Activated T-cell treated with anti-CD3 and anti-CD28 coated beads, Interleukin-2, amount 50 U/mL, for 24 hours (primary cell): ENCODE data around the gene SIDT2.

Source experiments
- DNase-seq: peaks from one replicate; pipeline ENCODE4 v3.0.0-alpha.2; 2020
- H3K27ac Mint-ChIP-seq: 2 replicates; pipeline ENCODE4 v1.8.0; 2020; ENCODE audit warnings: mild to moderate bottlenecking, mixed read lengths
- H3K27me3 Mint-ChIP-seq: 2 replicates; pipeline ENCODE4 v1.8.0; 2020; ENCODE audit warnings: mixed read lengths
- H3K36me3 Mint-ChIP-seq: 2 replicates; pipeline ENCODE4 v1.8.0; 2020; ENCODE audit warnings: low read depth, mixed read lengths
- H3K4me1 Mint-ChIP-seq: 2 replicates; pipeline ENCODE4 v1.8.0; 2020; ENCODE audit warnings: low read depth, mixed read lengths
- H3K4me3 Mint-ChIP-seq: 2 replicates; pipeline ENCODE4 v1.8.0; 2020; ENCODE audit warnings: mild to moderate bottlenecking, moderate library complexity, mixed read lengths
- H3K9me3 Mint-ChIP-seq: 2 replicates; pipeline ENCODE4 v1.8.0; 2020; ENCODE audit warnings: mixed read lengths

SIDT2 gene

GRCh38 chr11:117191680-117192400 lies 13.3 kb downstream of the SIDT2 start:
- Mint-ChIP-seq H3K27me3 (no peaks in the 10 kb centered on the region), H3K27ac (no peak overlapping the region), H3K4me3 (no peak overlapping the region), H3K36me3 (peaks cover 44% of the 10 kb centered on the region), H3K9me3 (no peaks in the 10 kb centered on the region), H3K4me1 (no peaks in the 10 kb centered on the region)
- DNase-seq = no peak

GRCh38 chr11:117192401-117192875 lies 13.9 kb downstream of the SIDT2 start:
- DNase-seq = no peak
- Mint-ChIP-seq H3K27me3 (no peaks in the 10 kb centered on the region), H3K9me3 (no peaks in the 10 kb centered on the region), H3K36me3 (peaks cover 41% of the 10 kb centered on the region), H3K4me3 (no peak overlapping the region), H3K4me1 (no peaks in the 10 kb centered on the region), H3K27ac (no peak overlapping the region)

- no peaks in the 10 kb centered on the region for H3K9me3 Mint-ChIP-seq
- H3K4me3 Mint-ChIP-seq = no peak overlapping the region
- H3K4me1 Mint-ChIP-seq = no peaks in the 10 kb centered on the region
- H3K27me3 Mint-ChIP-seq = no peaks in the 10 kb centered on the region
- peaks cover 37% of the 10 kb centered on the region for H3K36me3 Mint-ChIP-seq
- H3K27ac Mint-ChIP-seq = peak overlapping the region; percentile 16
- DNase-seq = no peak
These were observed 14.8 kb downstream of the SIDT2 start for GRCh38 chr11:117193130-117194020.

- H3K4me3 Mint-ChIP-seq = no peak overlapping the region
- H3K4me1 Mint-ChIP-seq = no peaks in the 10 kb centered on the region
- DNase-seq = no peak
- peaks cover 28% of the 10 kb centered on the region for H3K36me3 Mint-ChIP-seq
- H3K9me3 Mint-ChIP-seq = no peaks in the 10 kb centered on the region
- no peaks in the 10 kb centered on the region for H3K27me3 Mint-ChIP-seq
- H3K27ac Mint-ChIP-seq = no peak overlapping the region
These were observed 15.7 kb downstream of the SIDT2 start for GRCh38 chr11:117194267-117194666.

- Mint-ChIP-seq H3K9me3 (no peaks in the 10 kb centered on the region), H3K36me3 (peaks cover 27% of the 10 kb centered on the region), H3K4me3 (no peak overlapping the region), H3K27me3 (no peaks in the 10 kb centered on the region), H3K27ac (peak overlapping the region; percentile 47), H3K4me1 (no peaks in the 10 kb centered on the region)
- no peak for DNase-seq
These were observed 16.7 kb downstream of the SIDT2 start for GRCh38 chr11:117195258-117195657.

- Mint-ChIP-seq H3K36me3 (peaks cover 23% of the 10 kb centered on the region), H3K4me1 (no peaks in the 10 kb centered on the region), H3K27me3 (no peaks in the 10 kb centered on the region), H3K9me3 (no peaks in the 10 kb centered on the region), H3K4me3 (no peak overlapping the region), H3K27ac (no peak overlapping the region)
- DNase-seq = no peak
These were observed 17.2 kb downstream of the SIDT2 start for GRCh38 chr11:117195761-117196160.

- no peak for DNase-seq
- no peak overlapping the region for H3K4me3 Mint-ChIP-seq
- peaks cover 20% of the 10 kb centered on the region for H3K36me3 Mint-ChIP-seq
- H3K9me3 Mint-ChIP-seq = no peaks in the 10 kb centered on the region
- H3K4me1 Mint-ChIP-seq = no peaks in the 10 kb centered on the region
- H3K27ac Mint-ChIP-seq = no peak overlapping the region
- no peaks in the 10 kb centered on the region for H3K27me3 Mint-ChIP-seq
These were observed 18.5 kb downstream of the SIDT2 start for GRCh38 chr11:117197006-117197405.

GRCh38 chr11:117197516-117198456 lies 19.2 kb downstream of the SIDT2 start:
- DNase-seq = no peak
- Mint-ChIP-seq H3K27me3 (no peaks in the 10 kb centered on the region), H3K27ac (peak overlapping the region; percentile 19), H3K9me3 (no peaks in the 10 kb centered on the region), H3K4me1 (no peaks in the 10 kb centered on the region), H3K36me3 (peaks cover 14% of the 10 kb centered on the region), H3K4me3 (no peak overlapping the region)

GRCh38 chr11:117198613-117199012 lies 20.1 kb downstream of the SIDT2 start:
- H3K27me3 Mint-ChIP-seq = no peaks in the 10 kb centered on the region
- H3K27ac Mint-ChIP-seq = no peak overlapping the region
- no peaks in the 10 kb centered on the region for H3K9me3 Mint-ChIP-seq
- DNase-seq = no peak
- H3K36me3 Mint-ChIP-seq = peaks cover 17% of the 10 kb centered on the region
- H3K4me1 Mint-ChIP-seq = no peaks in the 10 kb centered on the region
- H3K4me3 Mint-ChIP-seq = no peak overlapping the region

- DNase-seq = no peak
- no peaks in the 10 kb centered on the region for H3K4me1 Mint-ChIP-seq
- no peaks in the 10 kb centered on the region for H3K27me3 Mint-ChIP-seq
- H3K9me3 Mint-ChIP-seq = no peaks in the 10 kb centered on the region
- peak within 1 kb of the TSS; percentile 50 for H3K27ac Mint-ChIP-seq
- H3K4me3 Mint-ChIP-seq = no peak within 1 kb of the TSS
- H3K36me3 Mint-ChIP-seq = peaks cover 24% of the 10 kb centered on the region
These were observed 20.7 kb downstream of the SIDT2 start, which contains the start of gene TAGLN for GRCh38 chr11:117199053-117199915. TSS of gene TAGLN (plus strand) at chr11:117199370. CDS start at chr11:117203014, 3,644 bp downstream.

GRCh38 chr11:117199916-117200812 lies 21.6 kb downstream of the SIDT2 start:
- H3K36me3 Mint-ChIP-seq = peaks cover 32% of the 10 kb centered on the region
- no peak overlapping the region for H3K4me3 Mint-ChIP-seq
- DNase-seq = no peak
- peak overlapping the region; percentile 50 for H3K27ac Mint-ChIP-seq
- no peaks in the 10 kb centered on the region for H3K4me1 Mint-ChIP-seq
- no peaks in the 10 kb centered on the region for H3K27me3 Mint-ChIP-seq
- no peaks in the 10 kb centered on the region for H3K9me3 Mint-ChIP-seq

GRCh38 chr11:117200813-117201657 lies 22.5 kb downstream of the SIDT2 start:
- Mint-ChIP-seq H3K27me3 (no peaks in the 10 kb centered on the region), H3K36me3 (peaks cover 41% of the 10 kb centered on the region), H3K27ac (peak overlapping the region; percentile 19), H3K4me3 (no peak overlapping the region), H3K9me3 (no peaks in the 10 kb centered on the region), H3K4me1 (no peaks in the 10 kb centered on the region)
- DNase-seq = no peak
